ENCODE results near the gene PHRF1. TPM values are rescaled to one million over a fixed set of nuclear protein-coding genes. Genes with fewer than 3 reads are reported as not detected.

The PHRF1 gene
- total and polyA plus RNA-seq, 2 donors (not counting 3 experiments of a cell fraction or from before 2014, with no cell fraction given) = 14.2 to 39.4 TPM

DNA sequence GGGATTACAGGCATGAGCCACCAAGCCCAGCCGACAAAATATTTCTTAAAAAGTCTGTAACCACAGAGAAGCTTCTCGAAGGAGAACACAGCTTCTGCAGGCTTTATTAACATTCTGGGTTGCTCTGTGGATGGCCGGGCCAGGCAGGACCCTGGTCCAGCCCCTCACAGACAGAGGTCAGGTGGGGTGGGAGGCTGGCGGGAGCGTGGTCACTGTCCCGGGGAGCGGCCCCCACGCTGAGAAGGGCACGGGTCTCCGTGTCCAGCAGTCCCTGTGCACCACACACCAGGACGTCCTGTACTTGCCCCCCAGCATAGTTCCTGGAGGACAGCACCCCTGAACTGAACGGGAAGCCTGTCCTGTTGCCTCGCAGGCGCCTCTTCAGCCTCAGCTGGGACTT lies 80.2 kb downstream of the PHRF1 start:
- no peak for FAIRE-seq
- H3K4me1 ChIP-seq (ENCODE audit: control insufficient read depth, extremely low read depth, insufficient read depth, low read length) = no peaks in the 10 kb centered on the region
- no peak overlapping the region for H3K27ac ChIP-seq (ENCODE audit: insufficient read depth, low read depth, low read length)
- dilution Hi-C loops (cut with MboI; ENCODE audit: extremely low pct_ligation_motif_present, low sequenced_read_pairs) (no loop called here), intact Hi-C loops (cut with micrococcal nuclease) (no loop called here)
- CTCF ChIA-PET = interaction anchor here (1.0 kb wide), 1 partner anchor 10 kb away, joined by 3 read pairs; no protein-coding TSS in a partner anchor
- no peak overlapping the region for H3K4me3 ChIP-seq (replicated peaks in 1 of 3; ENCODE audit: insufficient read depth in 1 of 3, low read depth in 1 of 3, low read length in 3 of 3)
- no peaks in the 10 kb centered on the region for H4K20me1 ChIP-seq (replicated peaks; ENCODE audit: control insufficient read depth, extremely low read depth, insufficient read depth, low read length)
- H3K9me1 ChIP-seq (replicated peaks; ENCODE audit: control insufficient read depth, extremely low read depth, insufficient read depth, low read length) = no peaks in the 10 kb centered on the region
- H3K4me2 ChIP-seq (ENCODE audit: insufficient read depth, low read length) = no peak overlapping the region
- BruUV-seq (replicated peaks) = no TSS peak
- no peaks in the 10 kb centered on the region for H3K27me3 ChIP-seq (ENCODE audit: control insufficient read depth in 2 of 2, insufficient read depth in 2 of 2, low read length in 2 of 2)
- H2AFZ ChIP-seq (ENCODE audit: low read depth, low read length) = no peak overlapping the region
- POLR2A ChIA-PET = no interaction called here
- no peak for DNase-seq (ENCODE audit: low read depth, low spot score)
- H3K36me3 ChIP-seq (ENCODE audit: control insufficient read depth in 2 of 2, extremely low read depth in 1 of 2, insufficient read depth in 2 of 2, low read length in 2 of 2) = peaks cover 2 to 32% of the 10 kb centered on the region in 2 experiments
- no peak overlapping the region for H3K9ac ChIP-seq (replicated peaks; ENCODE audit: extremely low read depth, insufficient read depth, low read length)
- TF ChIP-seq, protein P1, sequence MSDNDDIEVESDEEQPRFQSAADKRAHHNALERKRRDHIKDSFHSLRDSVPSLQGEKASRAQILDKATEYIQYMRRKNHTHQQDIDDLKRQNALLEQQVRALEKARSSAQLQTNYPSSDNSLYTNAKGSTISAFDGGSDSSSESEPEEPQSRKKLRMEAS (IDR thresholded peaks at IDR 0.05; ENCODE audit: insufficient read depth, insufficient read length) = no peak
- TF ChIP-seq, protein P2, sequence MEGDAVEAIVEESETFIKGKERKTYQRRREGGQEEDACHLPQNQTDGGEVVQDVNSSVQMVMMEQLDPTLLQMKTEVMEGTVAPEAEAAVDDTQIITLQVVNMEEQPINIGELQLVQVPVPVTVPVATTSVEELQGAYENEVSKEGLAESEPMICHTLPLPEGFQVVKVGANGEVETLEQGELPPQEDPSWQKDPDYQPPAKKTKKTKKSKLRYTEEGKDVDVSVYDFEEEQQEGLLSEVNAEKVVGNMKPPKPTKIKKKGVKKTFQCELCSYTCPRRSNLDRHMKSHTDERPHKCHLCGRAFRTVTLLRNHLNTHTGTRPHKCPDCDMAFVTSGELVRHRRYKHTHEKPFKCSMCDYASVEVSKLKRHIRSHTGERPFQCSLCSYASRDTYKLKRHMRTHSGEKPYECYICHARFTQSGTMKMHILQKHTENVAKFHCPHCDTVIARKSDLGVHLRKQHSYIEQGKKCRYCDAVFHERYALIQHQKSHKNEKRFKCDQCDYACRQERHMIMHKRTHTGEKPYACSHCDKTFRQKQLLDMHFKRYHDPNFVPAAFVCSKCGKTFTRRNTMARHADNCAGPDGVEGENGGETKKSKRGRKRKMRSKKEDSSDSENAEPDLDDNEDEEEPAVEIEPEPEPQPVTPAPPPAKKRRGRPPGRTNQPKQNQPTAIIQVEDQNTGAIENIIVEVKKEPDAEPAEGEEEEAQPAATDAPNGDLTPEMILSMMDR (IDR thresholded peaks at IDR 0.05; ENCODE audit: extremely low read depth in 1 of 2, insufficient read depth in 1 of 2, low read depth in 1 of 2, low read length in 2 of 2) = no peak
- TF ChIP-seq JUN (IDR thresholded peaks at IDR 0.05; ENCODE audit: borderline replicate concordance, insufficient read depth, insufficient read length, low read depth) (no peak), POLR2A (IDR thresholded peaks at IDR 0.05; ENCODE audit: low read depth, low read length) (no peak), FOS (IDR thresholded peaks at IDR 0.05; ENCODE audit: borderline replicate concordance, insufficient read depth, low read length) (no peak)
- H3K9me3 ChIP-seq (replicated peaks; ENCODE audit: control insufficient read depth, insufficient read depth, low read length) = no peaks in the 10 kb centered on the region
- H3K79me2 ChIP-seq (ENCODE audit: control insufficient read depth, insufficient read depth, low read length) = no peaks in the 10 kb centered on the region

- no peaks in the 10 kb centered on the region for H3K9me3 ChIP-seq (replicated peaks; ENCODE audit: control insufficient read depth, insufficient read depth, low read length)
- H3K9me1 ChIP-seq (replicated peaks; ENCODE audit: control insufficient read depth, extremely low read depth, insufficient read depth, low read length) = no peaks in the 10 kb centered on the region
- dilution Hi-C loops (cut with MboI; ENCODE audit: extremely low pct_ligation_motif_present, low sequenced_read_pairs) = no loop called here
- DNase-seq (ENCODE audit: low read depth, low spot score) (no peak), FAIRE-seq (no peak)
- H3K79me2 ChIP-seq (ENCODE audit: control insufficient read depth, insufficient read depth, low read length) = no peaks in the 10 kb centered on the region
- no peak overlapping the region for H3K4me2 ChIP-seq (ENCODE audit: insufficient read depth, low read length)
- intact Hi-C loops (cut with micrococcal nuclease) = no loop called here
- no peak overlapping the region for H3K9ac ChIP-seq (replicated peaks; ENCODE audit: extremely low read depth, insufficient read depth, low read length)
- ChIA-PET POLR2A (no interaction called here), CTCF (interaction anchor here (1.0 kb wide), 1 partner anchor 11 kb away, joined by 3 read pairs; no protein-coding TSS in a partner anchor)
- H3K4me1 ChIP-seq (ENCODE audit: control insufficient read depth, extremely low read depth, insufficient read depth, low read length) = no peaks in the 10 kb centered on the region
- no peaks in the 10 kb centered on the region for H4K20me1 ChIP-seq (replicated peaks; ENCODE audit: control insufficient read depth, extremely low read depth, insufficient read depth, low read length)
- H2AFZ ChIP-seq (ENCODE audit: low read depth, low read length) = no peak overlapping the region
- no peak overlapping the region for H3K4me3 ChIP-seq (replicated peaks in 1 of 3; ENCODE audit: insufficient read depth in 1 of 3, low read depth in 1 of 3, low read length in 3 of 3)
- H3K36me3 ChIP-seq (ENCODE audit: control insufficient read depth in 2 of 2, extremely low read depth in 1 of 2, insufficient read depth in 2 of 2, low read length in 2 of 2) = peaks cover 2 to 32% of the 10 kb centered on the region in 2 experiments
- no peak overlapping the region for H3K27ac ChIP-seq (ENCODE audit: insufficient read depth, low read depth, low read length)
- no TSS peak for BruUV-seq (replicated peaks)
- TF ChIP-seq EZH2 (IDR thresholded peaks at IDR 0.05; ENCODE audit: borderline replicate concordance, low read depth, low read length, severe bottlenecking) (no peak), MYC (IDR thresholded peaks at IDR 0.05; ENCODE audit: low read depth, low read length) (no peak), POLR2A (IDR thresholded peaks at IDR 0.05; ENCODE audit: low read depth, low read length) (no peak), FOS (IDR thresholded peaks at IDR 0.05; ENCODE audit: borderline replicate concordance, insufficient read depth, low read length) (no peak), POLR2AphosphoS5 (IDR thresholded peaks at IDR 0.05; ENCODE audit: insufficient read depth, low read depth, low read length) (no peak)
- TF ChIP-seq, protein P2 (IDR thresholded peaks at IDR 0.05; ENCODE audit: extremely low read depth in 1 of 2, insufficient read depth in 1 of 2, low read depth in 1 of 2, low read length in 2 of 2) = no peak
- H3K27me3 ChIP-seq (ENCODE audit: control insufficient read depth in 2 of 2, insufficient read depth in 2 of 2, low read length in 2 of 2) = no peaks in the 10 kb centered on the region
These were observed 80.6 kb downstream of the PHRF1 start for GRCh38 chr11:656866-657265.
